ENCODE measurements around the gene TGFBR2. TPM values are rescaled to one million over a fixed set of nuclear protein-coding genes. Genes with fewer than 3 reads are reported as not detected.

TGFBR2 gene
- total RNA-seq, 3 donors from 2014 or later, result 205 to 281 (median 243) TPM

DNA sequence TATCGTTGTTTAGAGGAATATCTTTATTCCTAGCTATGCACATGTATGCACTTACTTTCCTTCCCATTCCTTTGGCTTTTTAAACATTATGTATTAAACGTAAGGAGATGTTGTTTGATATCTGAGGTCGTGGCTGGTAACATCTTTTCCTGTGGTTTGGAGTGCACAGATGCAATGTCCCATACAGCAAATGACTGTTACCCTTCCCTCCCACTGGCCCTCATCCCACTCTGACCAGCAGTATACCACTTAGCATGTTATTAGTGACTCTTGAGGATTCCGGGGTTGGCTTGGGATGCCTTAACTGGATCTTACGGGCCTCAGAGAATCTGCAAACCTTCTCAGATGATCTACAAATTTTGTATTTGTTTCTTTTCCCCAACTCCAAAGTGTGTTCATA is 34.5 kb downstream of the TGFBR2 start:
- Histone ChIP-seq H3K4me1 (peaks cover 0 to 16% of the 10 kb centered on the region in 2 donors), H3K27me3 (no peaks in the 10 kb centered on the region), H3K9me3 (no peaks in the 10 kb centered on the region), H3K27ac (no peak overlapping the region), H3K4me3 (no peak overlapping the region), H3K36me3 (no peaks in the 10 kb centered on the region)
- TF ChIP-seq, protein P1, sequence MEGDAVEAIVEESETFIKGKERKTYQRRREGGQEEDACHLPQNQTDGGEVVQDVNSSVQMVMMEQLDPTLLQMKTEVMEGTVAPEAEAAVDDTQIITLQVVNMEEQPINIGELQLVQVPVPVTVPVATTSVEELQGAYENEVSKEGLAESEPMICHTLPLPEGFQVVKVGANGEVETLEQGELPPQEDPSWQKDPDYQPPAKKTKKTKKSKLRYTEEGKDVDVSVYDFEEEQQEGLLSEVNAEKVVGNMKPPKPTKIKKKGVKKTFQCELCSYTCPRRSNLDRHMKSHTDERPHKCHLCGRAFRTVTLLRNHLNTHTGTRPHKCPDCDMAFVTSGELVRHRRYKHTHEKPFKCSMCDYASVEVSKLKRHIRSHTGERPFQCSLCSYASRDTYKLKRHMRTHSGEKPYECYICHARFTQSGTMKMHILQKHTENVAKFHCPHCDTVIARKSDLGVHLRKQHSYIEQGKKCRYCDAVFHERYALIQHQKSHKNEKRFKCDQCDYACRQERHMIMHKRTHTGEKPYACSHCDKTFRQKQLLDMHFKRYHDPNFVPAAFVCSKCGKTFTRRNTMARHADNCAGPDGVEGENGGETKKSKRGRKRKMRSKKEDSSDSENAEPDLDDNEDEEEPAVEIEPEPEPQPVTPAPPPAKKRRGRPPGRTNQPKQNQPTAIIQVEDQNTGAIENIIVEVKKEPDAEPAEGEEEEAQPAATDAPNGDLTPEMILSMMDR (IDR thresholded peaks at IDR 0.05), result no peak
- no peak for TF ChIP-seq POLR2AphosphoS5 (IDR thresholded peaks at IDR 0.05)
- TF ChIP-seq POLR2A (IDR thresholded peaks at IDR 0.05), result no peak
- no peak for DNase-seq (ENCODE audit: low spot score in 2 of 2)
- intact Hi-C loops (cut with DNase I; ENCODE audit: low total_unique reads), result no loop called here

DNA sequence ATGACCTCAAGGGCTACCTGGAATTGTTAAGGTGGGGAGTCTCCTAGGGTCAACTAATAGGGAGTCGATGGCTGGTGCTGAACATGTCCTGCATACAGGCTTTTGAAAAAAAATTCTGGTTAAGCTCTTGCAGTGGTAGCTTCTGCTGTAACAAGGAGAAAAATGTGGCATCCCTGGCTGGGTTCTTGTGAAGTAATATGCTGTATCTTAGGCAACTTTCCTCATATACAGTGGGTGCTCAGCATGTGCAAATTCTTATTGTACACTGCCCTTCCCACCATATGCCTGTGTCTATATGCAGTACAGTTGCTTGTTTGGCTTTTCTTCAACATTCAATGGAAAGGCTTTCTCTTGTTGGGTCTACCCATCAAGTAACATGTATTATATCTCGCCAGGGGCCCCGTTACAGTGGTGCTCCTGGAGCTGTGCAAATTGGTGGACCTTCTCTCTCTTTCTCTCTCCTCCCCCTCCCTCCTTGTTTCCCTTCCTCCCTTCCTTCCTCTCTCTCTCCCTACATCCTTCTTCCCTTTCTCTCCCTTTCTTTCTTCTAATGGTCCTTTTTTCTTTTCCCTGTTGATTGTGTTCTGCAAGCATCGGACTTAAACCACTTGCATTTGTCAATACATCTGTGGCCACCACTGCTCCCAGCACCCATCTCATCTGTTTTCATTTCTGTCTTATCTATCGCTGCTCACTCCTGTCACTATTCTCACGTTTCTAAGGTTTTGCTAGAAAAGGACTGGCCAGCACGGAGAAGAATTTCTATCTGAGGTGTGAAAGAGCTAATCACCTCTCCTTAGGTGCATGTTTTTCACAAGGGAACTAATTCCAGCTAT is 35.2 kb downstream of the TGFBR2 start:
- H3K4me1 ChIP-seq, result peaks cover 0 to 16% of the 10 kb centered on the region in 2 donors
- intact Hi-C loops (cut with DNase I; ENCODE audit: low total_unique reads), result no loop called here
- DNase-seq (ENCODE audit: low spot score in 2 of 2), result no peak
- H3K4me3 ChIP-seq, result no peak overlapping the region
- no peaks in the 10 kb centered on the region for H3K27me3 ChIP-seq
- no peaks in the 10 kb centered on the region for H3K36me3 ChIP-seq
- no peaks in the 10 kb centered on the region for H3K9me3 ChIP-seq
- H3K27ac ChIP-seq, result peak overlapping the region in 1 of 2 donors; percentile 45
- TF ChIP-seq, protein P1 (IDR thresholded peaks at IDR 0.05), result no peak
- no peak for TF ChIP-seq POLR2AphosphoS5 (IDR thresholded peaks at IDR 0.05)
- TF ChIP-seq POLR2A (IDR thresholded peaks at IDR 0.05), result no peak

DNA sequence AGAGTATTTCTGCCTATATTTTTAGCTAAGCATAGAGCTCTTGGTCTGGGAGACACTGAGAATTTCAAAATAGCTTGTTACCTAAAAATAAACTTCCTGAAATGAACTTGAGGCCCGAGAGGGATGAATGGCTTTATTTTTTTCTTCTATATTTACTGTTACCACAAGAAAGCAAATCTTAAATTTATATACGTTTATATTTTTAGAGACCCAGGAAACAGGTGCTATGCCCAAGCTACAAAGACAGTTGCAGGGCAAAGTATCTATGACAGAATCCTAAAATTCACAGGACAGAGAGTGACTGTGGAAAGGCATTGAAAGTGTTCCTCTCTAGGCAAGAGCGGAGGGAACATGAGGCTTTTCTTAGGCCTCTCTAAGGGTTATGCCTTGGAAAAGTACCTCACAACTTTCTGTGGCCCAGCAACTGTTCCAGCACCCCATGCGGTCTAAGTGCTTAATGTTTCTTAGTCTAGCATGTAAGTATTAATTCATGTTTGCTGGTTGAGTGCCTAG is 36.5 kb downstream of the TGFBR2 start:
- intact Hi-C loops (cut with DNase I; ENCODE audit: low total_unique reads), result no loop called here
- Histone ChIP-seq H3K4me3 (no peak overlapping the region), H3K27ac (peak overlapping the region; percentile 13 to 53), H3K36me3 (no peaks in the 10 kb centered on the region), H3K9me3 (no peaks in the 10 kb centered on the region), H3K4me1 (peaks cover 0 to 16% of the 10 kb centered on the region in 2 donors), H3K27me3 (no peaks in the 10 kb centered on the region)
- no peak for DNase-seq (ENCODE audit: low spot score in 2 of 2)
- TF ChIP-seq POLR2A (IDR thresholded peaks at IDR 0.05), result no peak

DNA sequence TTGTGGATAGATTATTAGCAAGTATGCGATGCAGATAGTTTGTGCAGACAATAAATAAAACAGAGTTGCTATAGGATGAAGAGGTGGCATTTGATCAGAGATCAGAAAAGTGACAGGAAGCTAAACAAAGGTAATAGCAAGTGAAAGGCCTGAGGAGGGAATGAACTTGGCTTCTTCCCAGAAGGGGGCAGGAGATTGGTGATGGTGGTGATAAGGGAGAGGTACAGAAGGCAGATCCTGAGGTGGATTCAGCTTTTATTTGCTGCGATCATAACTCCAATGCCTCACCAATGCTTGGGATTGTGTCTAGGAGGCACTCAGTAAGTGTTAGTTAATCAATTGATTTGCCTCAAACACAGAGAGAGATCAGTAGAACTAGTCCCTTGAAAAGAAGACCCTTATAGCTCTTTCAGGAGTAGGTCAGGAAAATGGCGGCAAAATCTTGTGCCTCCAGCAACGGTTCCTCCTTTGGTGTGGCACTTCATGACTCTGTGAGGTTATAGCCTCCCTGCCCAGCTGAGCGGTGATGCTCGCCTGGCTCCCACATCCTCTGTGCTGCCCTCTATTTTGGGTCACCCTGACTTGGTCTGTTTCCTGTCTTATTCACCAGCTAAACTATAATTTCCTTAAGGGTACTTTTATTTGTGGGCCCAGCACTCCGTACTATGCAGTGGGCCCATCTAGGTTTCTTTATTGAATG is 37.5 kb downstream of the TGFBR2 start:
- H3K36me3 ChIP-seq, result no peaks in the 10 kb centered on the region
- peaks cover 0 to 12% of the 10 kb centered on the region in 2 donors for H3K4me1 ChIP-seq
- no peak overlapping the region for H3K4me3 ChIP-seq
- TF ChIP-seq POLR2A (IDR thresholded peaks at IDR 0.05), result no peak
- intact Hi-C loops (cut with DNase I; ENCODE audit: low total_unique reads), result no loop called here
- DNase-seq (ENCODE audit: low spot score in 2 of 2), result no peak
- H3K27ac ChIP-seq, result peak overlapping the region; percentile 53 to 71
- H3K9me3 ChIP-seq, result no peaks in the 10 kb centered on the region
- no peaks in the 10 kb centered on the region for H3K27me3 ChIP-seq

DNA sequence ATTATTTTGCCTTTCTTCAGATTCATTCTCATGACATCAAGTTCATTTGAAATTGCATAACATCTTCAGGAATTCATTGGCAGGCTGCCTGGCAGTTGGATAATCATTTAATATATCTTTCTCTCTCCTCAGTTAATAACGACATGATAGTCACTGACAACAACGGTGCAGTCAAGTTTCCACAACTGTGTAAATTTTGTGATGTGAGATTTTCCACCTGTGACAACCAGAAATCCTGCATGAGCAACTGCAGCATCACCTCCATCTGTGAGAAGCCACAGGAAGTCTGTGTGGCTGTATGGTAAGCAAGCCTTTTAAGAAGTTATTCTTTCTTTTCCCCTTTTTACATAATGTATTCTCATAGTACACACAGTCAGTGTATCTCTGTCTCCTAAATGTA is 38.2 kb downstream of the TGFBR2 start:
- peak overlapping the region; percentile 53 to 71 for H3K27ac ChIP-seq
- intact Hi-C loops (cut with DNase I; ENCODE audit: low total_unique reads), result no loop called here

DNA sequence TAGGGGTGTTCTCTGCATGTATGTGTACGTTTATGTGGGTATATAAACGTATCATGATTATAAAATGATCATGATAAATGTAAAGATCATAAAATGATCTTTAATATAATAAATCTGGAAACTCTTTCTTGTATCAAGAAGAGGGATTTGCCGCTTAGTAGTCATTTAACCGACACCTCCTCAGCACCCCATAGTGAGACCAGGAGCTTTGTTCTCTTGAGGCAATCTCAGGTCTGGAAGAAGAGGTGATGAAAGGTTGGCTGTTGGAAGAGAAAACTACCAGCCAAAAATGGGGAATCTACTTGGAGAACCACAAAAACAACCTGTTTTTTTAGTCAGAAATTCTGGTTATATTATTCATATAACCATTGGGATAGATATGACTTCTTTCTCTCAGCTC is 38.7 kb downstream of the TGFBR2 start:
- peaks cover 0 to 5% of the 10 kb centered on the region in 2 donors for H3K4me1 ChIP-seq

More for the DNA sequence above, 38.2 kb downstream of the TGFBR2 start:
- Histone ChIP-seq H3K9me3 (no peaks in the 10 kb centered on the region), H3K4me3 (no peak overlapping the region), H3K4me1 (peaks cover 0 to 5% of the 10 kb centered on the region in 2 donors), H3K27me3 (no peaks in the 10 kb centered on the region), H3K36me3 (no peaks in the 10 kb centered on the region)
- peak in 1 of 2 donors; percentile 44 for DNase-seq (ENCODE audit: low spot score in 2 of 2)
- TF ChIP-seq POLR2AphosphoS5 (IDR thresholded peaks at IDR 0.05) (peak in 1 of 3 donors; percentile 20), POLR2A (IDR thresholded peaks at IDR 0.05) (no peak)

More for the DNA sequence above, 38.7 kb downstream of the TGFBR2 start:
- peak overlapping the region; percentile 19 to 71 for H3K27ac ChIP-seq
- H3K9me3 ChIP-seq, result no peaks in the 10 kb centered on the region
- no peaks in the 10 kb centered on the region for H3K27me3 ChIP-seq
- DNase-seq (ENCODE audit: low spot score in 2 of 2), result no peak
- no peak overlapping the region for H3K4me3 ChIP-seq
- intact Hi-C loops (cut with DNase I; ENCODE audit: low total_unique reads), result no loop called here
- TF ChIP-seq POLR2AphosphoS5 (IDR thresholded peaks at IDR 0.05) (no peak), POLR2A (IDR thresholded peaks at IDR 0.05) (no peak)
- TF ChIP-seq, protein P1 (IDR thresholded peaks at IDR 0.05), result no peak
- H3K36me3 ChIP-seq, result no peaks in the 10 kb centered on the region
